Immature natural killer cell (primary cell): ENCODE results near the gene ACO2. TPM values are rescaled to one million over a fixed set of nuclear protein-coding genes. Genes with fewer than 3 reads are reported as not detected.
"Not testable (repeated sequence)": the region's sequence is repeated elsewhere in the genome, so short reads cannot be mapped to it uniquely, and the experiment has no call there.

Source experiments
- DNase-seq, 3 donors: peaks; one replicate each; pipeline ENCODE4 v3.0.0; 2022; ENCODE audit warnings: mixed read lengths in 1 of 3
- H3K27ac Mint-ChIP-seq, 6 donors: one replicate each; pipeline ENCODE4 v1.8.0; 2020; ENCODE audit warnings: mixed read lengths in 6 of 6, mild to moderate bottlenecking in 5 of 6, inconsistent platforms in 4 of 6, moderate library complexity in 3 of 6
- H3K27me3 Mint-ChIP-seq, 3 donors: one replicate each; pipeline ENCODE4 v1.8.0; 2020 to 2021; ENCODE audit warnings: low read depth in 3 of 3, mild to moderate bottlenecking in 3 of 3, mixed read lengths in 3 of 3, moderate library complexity in 3 of 3, inconsistent platforms in 1 of 3
- H3K36me3 Mint-ChIP-seq, 3 donors: one replicate each; pipeline ENCODE4 v1.8.0; 2020; ENCODE audit warnings: mixed read lengths in 3 of 3, inconsistent platforms in 2 of 3, mild to moderate bottlenecking in 2 of 3
- H3K4me1 Mint-ChIP-seq, 2 donors: one replicate each; pipeline ENCODE4 v1.8.0; 2020; ENCODE audit warnings: inconsistent platforms in 2 of 2, mild to moderate bottlenecking in 2 of 2, mixed read lengths in 2 of 2, moderate library complexity in 1 of 2
- H3K4me3 Mint-ChIP-seq, 5 donors: one replicate each; pipeline ENCODE4 v1.8.0; 2020; ENCODE audit warnings: mild to moderate bottlenecking in 5 of 5, mixed read lengths in 5 of 5, inconsistent platforms in 3 of 5, moderate library complexity in 3 of 5
- H3K9me3 Mint-ChIP-seq, 6 donors: one replicate each; pipeline ENCODE4 v1.8.0; 2020; ENCODE audit warnings: mild to moderate bottlenecking in 6 of 6, mixed read lengths in 6 of 6, inconsistent platforms in 4 of 6, moderate library complexity in 3 of 6
- polyA plus RNA-seq, 3 donors: library from polyadenylated mRNA; unstranded; fragments of 300-500 nt; fragmentation: Illumina TruSeq; gene quantifications; one replicate each; pipeline ENCODE4 v1.2.3, GENCODE V29; 2021

ACO2 gene
- polyA plus RNA-seq, 3 donors from 2014 or later, result 77.1 to 115 (median 111) TPM

- Mint-ChIP-seq H3K4me3 (peak overlapping the region; percentile 89 to 99 (median 96)), H3K36me3 (no peaks in the 10 kb centered on the region), H3K27me3 (peaks cover 18 to 38% (median 27%) of the 10 kb centered on the region in 3 donors), H3K9me3 (no peaks in the 10 kb centered on the region), H3K27ac (peak overlapping the region; percentile 93 to 97 (median 95)), H3K4me1 (peaks cover 37 to 46% of the 10 kb centered on the region in 2 donors)
- peak; percentile 79 to 83 (median 81) for DNase-seq
These were observed 24.4 kb upstream of the ACO2 start for GRCh38 chr22:41444360-41445128.

- Mint-ChIP-seq H3K4me1 (peaks cover 37 to 46% of the 10 kb centered on the region in 2 donors), H3K4me3 (peak overlapping the region; percentile 89 to 99 (median 96)), H3K9me3 (no peaks in the 10 kb centered on the region), H3K27ac (peak overlapping the region; percentile 93 to 97 (median 95)), H3K36me3 (no peaks in the 10 kb centered on the region), H3K27me3 (peaks cover 18 to 38% (median 27%) of the 10 kb centered on the region in 3 donors)
- DNase-seq, result peak; percentile 23 to 28 (median 25)
These were observed 23.5 kb upstream of the ACO2 start for GRCh38 chr22:41445129-41446056.

- no peaks in the 10 kb centered on the region for H3K36me3 Mint-ChIP-seq
- H3K27me3 Mint-ChIP-seq, result peaks cover 18 to 38% (median 27%) of the 10 kb centered on the region in 3 donors
- peak overlapping the region; percentile 89 to 99 (median 96) for H3K4me3 Mint-ChIP-seq
- no peaks in the 10 kb centered on the region for H3K9me3 Mint-ChIP-seq
- peak overlapping the region; percentile 94 to 99 (median 96) for H3K27ac Mint-ChIP-seq
- DNase-seq, result peak in 2 of 3 donors; percentile 9 to 14
- H3K4me1 Mint-ChIP-seq, result peaks cover 37 to 46% of the 10 kb centered on the region in 2 donors
These were observed 22.8 kb upstream of the ACO2 start for GRCh38 chr22:41446057-41446501.

- Mint-ChIP-seq H3K9me3 (no peaks in the 10 kb centered on the region), H3K36me3 (no peaks in the 10 kb centered on the region), H3K27ac (peak within 1 kb of the TSS; percentile 94 to 99 (median 96)), H3K4me3 (peak within 1 kb of the TSS; percentile 89 to 99 (median 96)), H3K27me3 (peaks cover 18 to 38% (median 27%) of the 10 kb centered on the region in 3 donors), H3K4me1 (peaks cover 36 to 46% of the 10 kb centered on the region in 2 donors)
- DNase-seq, result peak; percentile 93 to 94 (median 93)
These were observed 22.1 kb upstream of the ACO2 start, which contains the start of gene TOB2 for GRCh38 chr22:41446639-41447434. Gene TOB2, minus strand, starts transcription at chr22:41446801. Its CDS starts 9,456 bp downstream, at chr22:41437345.

GRCh38 chr22:41447435-41448188, 21.3 kb upstream of the ACO2 start:
- H3K4me1 Mint-ChIP-seq, result peaks cover 35 to 40% of the 10 kb centered on the region in 2 donors
- peak; percentile 54 to 62 (median 59) for DNase-seq
- no peaks in the 10 kb centered on the region for H3K36me3 Mint-ChIP-seq
- peak overlapping the region; percentile 89 to 99 (median 96) for H3K4me3 Mint-ChIP-seq
- H3K27ac Mint-ChIP-seq, result peak overlapping the region; percentile 94 to 99 (median 96)
- peaks cover 18 to 38% (median 27%) of the 10 kb centered on the region in 3 donors for H3K27me3 Mint-ChIP-seq
- H3K9me3 Mint-ChIP-seq, result no peaks in the 10 kb centered on the region

GRCh38 chr22:41448189-41448808, 20.6 kb upstream of the ACO2 start:
- Mint-ChIP-seq H3K27me3 (peaks cover 18 to 38% (median 27%) of the 10 kb centered on the region in 3 donors), H3K27ac (peak overlapping the region; percentile 91 to 99 (median 96)), H3K9me3 (no peaks in the 10 kb centered on the region), H3K4me1 (peaks cover 28 to 33% of the 10 kb centered on the region in 2 donors), H3K36me3 (no peaks in the 10 kb centered on the region), H3K4me3 (peak overlapping the region; percentile 89 to 99 (median 96))
- peak; percentile 88 to 89 (median 89) for DNase-seq

- H3K4me3 Mint-ChIP-seq, result no peak overlapping the region
- H3K4me1 Mint-ChIP-seq, result no peaks in the 10 kb centered on the region
- peaks cover 0 to 2% (median 1%) of the 10 kb centered on the region in 3 donors for H3K27me3 Mint-ChIP-seq
- no peaks in the 10 kb centered on the region for H3K9me3 Mint-ChIP-seq
- H3K27ac Mint-ChIP-seq, result peak overlapping the region in 4 of 6 donors; percentile 30 to 65 (median 46)
- no peak for DNase-seq
- H3K36me3 Mint-ChIP-seq, result peaks cover 0 to 15% (median 7%) of the 10 kb centered on the region in 3 donors
These were observed 10.7 kb upstream of the ACO2 start for GRCh38 chr22:41458161-41458728.

- Mint-ChIP-seq H3K36me3 (peaks cover 7 to 21% (median 7%) of the 10 kb centered on the region in 3 donors), H3K27me3 (peaks cover 0 to 2% (median 1%) of the 10 kb centered on the region in 3 donors), H3K27ac (no peak overlapping the region), H3K9me3 (no peaks in the 10 kb centered on the region), H3K4me3 (no peak overlapping the region), H3K4me1 (peaks cover 0 to 4% of the 10 kb centered on the region in 2 donors)
- no peak for DNase-seq
These were observed 9.5 kb upstream of the ACO2 start for GRCh38 chr22:41459431-41459830.

- not testable (repeated sequence) for H3K9me3 Mint-ChIP-seq, H3K27me3 Mint-ChIP-seq, H3K4me3 Mint-ChIP-seq, H3K4me1 Mint-ChIP-seq, DNase-seq, H3K27ac Mint-ChIP-seq
- H3K36me3 Mint-ChIP-seq, result peaks cover 11 to 25% (median 12%) of the 10 kb centered on the region in 3 donors
These were observed 8.8 kb upstream of the ACO2 start for GRCh38 chr22:41460071-41460470.

- no peak overlapping the region for H3K4me3 Mint-ChIP-seq
These were observed 7.0 kb upstream of the ACO2 start for GRCh38 chr22:41461901-41462300.

GRCh38 chr22:41469218-41469851, 418 bp downstream of the ACO2 start:
- Mint-ChIP-seq H3K36me3 (peaks cover 9 to 12% (median 10%) of the 10 kb centered on the region in 3 donors), H3K27me3 (peaks cover 2 to 5% (median 3%) of the 10 kb centered on the region in 3 donors), H3K9me3 (no peaks in the 10 kb centered on the region), H3K4me3 (peak overlapping the region; percentile 89 to 94 (median 92)), H3K4me1 (peaks cover 38 to 72% of the 10 kb centered on the region in 2 donors), H3K27ac (peak overlapping the region; percentile 98 to 99 (median 99))
- DNase-seq, result no peak

More at GRCh38 chr22:41461901-41462300, 7.0 kb upstream of the ACO2 start:
- Mint-ChIP-seq H3K27me3 (peaks cover 0 to 2% (median 1%) of the 10 kb centered on the region in 3 donors), H3K27ac (no peak overlapping the region), H3K9me3 (no peaks in the 10 kb centered on the region), H3K36me3 (peaks cover 11 to 25% (median 12%) of the 10 kb centered on the region in 3 donors), H3K4me1 (peaks cover 0 to 9% of the 10 kb centered on the region in 2 donors)
- DNase-seq, result no peak
